Measurements from ENCODE around the gene KXD1.

- TF ChIP-seq POLR2A (IDR thresholded peaks at IDR 0.05; ENCODE audit: low read depth, low read length) (no peak), POLR2AphosphoS5 (IDR thresholded peaks at IDR 0.05; ENCODE audit: low read depth, low read length) (no peak), TAF1 (IDR thresholded peaks at IDR 0.05; ENCODE audit: borderline replicate concordance, low read depth, low read length) (no peak)
Observed at GRCh38 chr19:18609717-18610051, 52.0 kb downstream of the KXD1 start.

Data from GM12892 (cell line).